Muscle of arm (tissue), 14 donors: Measurements from ENCODE around the gene AK3. TPM values are rescaled to one million over a fixed set of nuclear protein-coding genes. Genes with fewer than 3 reads are reported as not detected.
A peak's percentile ranks its signal among the peaks of the same experiment; 100 is the strongest.
"Not testable (repeated sequence)": the region's sequence is repeated elsewhere in the genome, so short reads cannot be mapped to it uniquely, and the experiment has no call there.

Experiments
- DNase-seq: peaks from one replicate; pipeline ENCODE4 v3.0.0-alpha.2; 2013
- long read RNA-seq, 11 donors: transcript quantifications; one replicate each; lab custom pipeline, GENCODE V29; 2026
- polyA plus RNA-seq, 12 donors: library from polyadenylated mRNA; unstranded; fragments of 120-200 nt; gene quantifications; one replicate each; pipeline ENCODE4 v1.2.1, GENCODE V29; 2013; ENCODE audit not compliant: insufficient read length in 12 of 12

The AK3 gene
- 10 to 100 TPM in 11 of 12 donors, not detected in 1; 39.5 to 61.5 (median 47.4) TPM for polyA plus RNA-seq
- long read RNA-seq, donor 1, transcript AK3-202 (5 exons, 2,736 nt), result major isoform, 24 of 29 reads
- long read RNA-seq, donor 1, partial matches to known transcripts, result 5 of 29 reads
- long read RNA-seq, donor 1, other reads (novel, unspliced or antisense), result 0 of 29 reads
- long read RNA-seq, donor 2, transcript AK3-202 (5 exons, 2,736 nt), result major isoform, 31 of 33 reads
- long read RNA-seq, donor 2, partial matches to known transcripts, result 0 of 33 reads
- long read RNA-seq, donor 2, other reads (novel, unspliced or antisense), result 0 of 33 reads
- long read RNA-seq, donor 3, transcript AK3-202 (5 exons, 2,736 nt), result major isoform, 9 of 9 reads
- long read RNA-seq, donor 3, partial matches to known transcripts, result 0 of 9 reads
- long read RNA-seq, donor 3, other reads (novel, unspliced or antisense), result 0 of 9 reads
- long read RNA-seq, donor 4, full-length matches to known transcripts, result 9 of 9 reads
- long read RNA-seq, donor 4, partial matches to known transcripts, result 0 of 9 reads
- long read RNA-seq, donor 4, other reads (novel, unspliced or antisense), result 0 of 9 reads
- long read RNA-seq, donor 5, result 0 reads
- long read RNA-seq, donor 6, transcript AK3-202 (5 exons, 2,736 nt), result major isoform, 12 of 12 reads
- long read RNA-seq, donor 6, partial matches to known transcripts, result 0 of 12 reads
- long read RNA-seq, donor 6, other reads (novel, unspliced or antisense), result 0 of 12 reads
- long read RNA-seq, donor 7, transcript AK3-202 (5 exons, 2,736 nt), result major isoform, 16 of 16 reads
- long read RNA-seq, donor 7, partial matches to known transcripts, result 0 of 16 reads
- long read RNA-seq, donor 7, other reads (novel, unspliced or antisense), result 0 of 16 reads
- long read RNA-seq, donor 8, full-length matches to known transcripts, result 30 of 35 reads
- long read RNA-seq, donor 8, partial matches to known transcripts, result 5 of 35 reads
- long read RNA-seq, donor 8, other reads (novel, unspliced or antisense), result 0 of 35 reads
- long read RNA-seq, donor 9, transcript AK3-202 (5 exons, 2,736 nt), result major isoform, 18 of 30 reads
- long read RNA-seq, donor 9, partial matches to known transcripts, result 12 of 30 reads
- long read RNA-seq, donor 9, other reads (novel, unspliced or antisense), result 0 of 30 reads
- long read RNA-seq, donor 10, transcript AK3-202 (5 exons, 2,736 nt), result major isoform, 14 of 14 reads
- long read RNA-seq, donor 10, partial matches to known transcripts, result 0 of 14 reads
- long read RNA-seq, donor 10, other reads (novel, unspliced or antisense), result 0 of 14 reads
- long read RNA-seq, donor 11, transcript AK3-202 (5 exons, 2,736 nt), result major isoform, 19 of 19 reads
- long read RNA-seq, donor 11, partial matches to known transcripts, result 0 of 19 reads
- long read RNA-seq, donor 11, other reads (novel, unspliced or antisense), result 0 of 19 reads

DNA sequence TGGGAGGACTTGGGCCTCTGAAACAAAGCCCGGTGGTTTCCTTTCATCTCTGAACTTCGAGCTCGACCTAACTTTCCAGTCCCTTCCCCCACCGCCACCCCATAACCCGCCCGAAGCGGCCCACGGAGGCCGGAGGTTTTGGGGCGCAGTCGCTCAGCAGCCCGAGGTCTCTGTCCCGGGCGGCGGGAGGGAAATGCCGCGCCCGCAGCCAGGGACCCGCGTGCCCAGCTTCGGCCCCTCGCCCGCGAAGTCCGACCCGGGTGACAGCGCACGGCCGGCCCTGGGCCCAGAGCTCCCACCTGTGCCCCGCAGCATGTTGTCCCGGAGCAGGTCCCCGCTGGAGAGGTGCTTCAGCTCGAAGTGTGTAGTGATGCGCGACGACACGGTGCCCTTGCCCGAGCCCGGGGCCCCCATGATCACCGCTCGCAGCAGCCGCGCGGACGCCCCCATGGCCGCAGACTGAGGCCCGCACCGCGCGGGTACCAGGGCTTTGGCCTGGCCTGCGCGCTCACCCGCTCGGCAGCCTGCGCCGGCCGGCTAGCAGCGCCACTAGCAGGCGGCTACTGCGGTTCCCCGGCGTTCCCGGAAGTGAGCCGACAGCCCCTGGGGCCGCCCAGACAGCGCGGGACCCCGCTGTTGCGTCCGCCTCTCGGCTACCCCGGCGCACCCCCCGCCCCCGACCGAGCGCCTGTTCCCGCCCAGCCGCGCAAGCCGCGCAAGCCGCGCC, at the start of gene AK3:
TSS of gene AK3 (minus strand) at position 565 of the 727 bp plus-strand sequence. CDS start at position 450, 115 bp downstream.
- DNase-seq, result peak; percentile 85

- DNase-seq, result no peak
Observed at GRCh38 chr9:4788703-4789102, 47.7 kb upstream of the AK3 start.

DNA sequence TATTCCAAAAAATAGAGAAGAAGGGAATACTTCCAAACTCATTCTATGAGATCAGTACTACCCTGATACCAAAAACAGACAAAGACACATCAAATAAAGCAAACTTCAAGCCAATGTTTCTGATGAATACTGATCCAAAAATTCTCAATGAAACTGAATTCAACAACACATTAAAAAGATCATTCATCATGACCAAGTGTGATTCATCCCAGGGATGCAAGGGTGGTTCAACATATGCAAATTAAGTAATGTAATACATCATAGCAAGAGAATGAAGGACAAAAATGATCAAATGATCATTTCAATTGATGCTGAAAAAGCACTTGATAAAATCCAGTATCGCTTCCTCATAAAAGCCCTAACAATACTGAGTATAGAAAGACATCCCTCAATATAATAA, 46.9 kb upstream of the AK3 start:
- DNase-seq, result no peak

DNA sequence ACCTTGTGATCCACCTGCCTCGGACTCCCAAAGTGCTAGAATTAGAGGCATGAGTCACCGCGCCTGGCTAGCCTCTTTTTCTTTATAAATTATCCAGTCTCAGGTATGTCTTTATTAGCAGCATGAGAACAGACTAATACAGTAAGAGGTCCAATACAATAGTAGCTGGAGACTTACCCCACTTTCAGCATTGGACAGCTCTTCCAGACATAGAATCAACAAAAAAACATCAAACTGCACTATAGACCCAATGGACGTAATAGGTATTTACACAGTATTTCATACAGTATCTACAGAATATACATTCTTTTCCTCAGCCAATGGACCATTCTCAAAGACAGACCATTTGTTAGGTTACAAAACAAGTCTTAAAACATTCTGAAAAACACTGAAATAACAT, 45.6 kb upstream of the AK3 start:
- no peak for DNase-seq

GRCh38 chr9:4784403-4784802, 43.4 kb upstream of the AK3 start:
- no peak for DNase-seq

DNA sequence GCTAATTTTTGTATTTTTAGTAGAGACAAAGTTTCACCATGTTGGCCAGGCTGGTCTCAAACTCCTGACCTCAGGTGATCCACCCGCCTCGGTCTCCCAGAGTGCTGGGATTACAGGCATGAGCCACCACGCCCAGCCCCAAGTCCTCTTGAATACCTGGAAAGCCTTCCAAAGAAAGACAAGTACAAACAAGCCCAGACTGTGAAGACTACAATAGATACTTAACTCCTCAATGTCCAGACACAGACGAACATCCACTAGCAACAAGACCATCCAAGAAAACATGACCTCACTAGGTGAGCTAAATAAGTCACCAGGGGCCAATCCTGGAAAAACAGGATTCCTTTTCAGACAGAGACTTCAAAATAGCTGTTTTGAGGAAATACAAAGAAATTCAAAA, 42.2 kb upstream of the AK3 start:
- DNase-seq, result not testable (repeated sequence)

DNA sequence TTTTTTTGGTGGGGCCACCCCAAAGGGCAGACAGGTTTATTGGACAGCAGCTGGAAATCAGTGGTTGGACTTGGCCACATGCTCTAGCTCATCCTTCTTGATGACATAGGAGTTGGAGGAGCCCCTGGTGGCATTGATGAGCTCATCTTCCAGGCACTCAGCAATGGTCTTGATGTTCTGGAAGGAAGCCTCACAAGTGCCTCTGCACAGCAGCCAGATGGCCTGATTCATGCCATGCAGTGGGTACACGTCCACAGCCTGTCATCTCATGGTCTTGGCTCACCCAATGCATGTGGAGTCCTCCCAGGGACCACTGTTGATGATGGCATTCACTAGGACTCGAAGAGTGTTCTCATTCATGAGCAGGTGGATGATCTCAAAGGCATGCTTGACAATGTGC, 40.4 kb upstream of the AK3 start:
- no peak for DNase-seq

GRCh38 chr9:4780651-4781050, 39.6 kb upstream of the AK3 start:
- no peak for DNase-seq

DNA sequence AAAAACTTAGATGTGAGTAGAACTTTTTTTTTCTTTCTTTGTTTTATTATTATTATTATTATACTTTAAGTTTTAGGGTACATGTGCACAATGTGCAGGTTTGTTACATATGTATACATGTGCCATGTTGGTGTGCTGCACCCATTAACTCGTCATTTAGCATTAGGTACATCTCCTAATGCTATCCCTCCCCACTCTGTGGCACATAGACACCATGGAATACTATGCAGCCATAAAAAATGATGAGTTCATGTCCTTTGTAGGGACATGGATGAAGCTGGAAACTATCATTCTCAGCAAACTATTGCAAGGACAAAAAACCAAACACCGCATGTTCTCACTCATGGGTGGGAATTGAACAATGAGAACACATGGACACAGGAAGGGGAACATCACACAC, 34.0 kb upstream of the AK3 start:
- not testable (repeated sequence) for DNase-seq

GRCh38 chr9:4774209-4774608, 33.2 kb upstream of the AK3 start:
- no peak for DNase-seq

- no peak for DNase-seq
Observed at GRCh38 chr9:4771788-4772187, 30.8 kb upstream of the AK3 start.

DNA sequence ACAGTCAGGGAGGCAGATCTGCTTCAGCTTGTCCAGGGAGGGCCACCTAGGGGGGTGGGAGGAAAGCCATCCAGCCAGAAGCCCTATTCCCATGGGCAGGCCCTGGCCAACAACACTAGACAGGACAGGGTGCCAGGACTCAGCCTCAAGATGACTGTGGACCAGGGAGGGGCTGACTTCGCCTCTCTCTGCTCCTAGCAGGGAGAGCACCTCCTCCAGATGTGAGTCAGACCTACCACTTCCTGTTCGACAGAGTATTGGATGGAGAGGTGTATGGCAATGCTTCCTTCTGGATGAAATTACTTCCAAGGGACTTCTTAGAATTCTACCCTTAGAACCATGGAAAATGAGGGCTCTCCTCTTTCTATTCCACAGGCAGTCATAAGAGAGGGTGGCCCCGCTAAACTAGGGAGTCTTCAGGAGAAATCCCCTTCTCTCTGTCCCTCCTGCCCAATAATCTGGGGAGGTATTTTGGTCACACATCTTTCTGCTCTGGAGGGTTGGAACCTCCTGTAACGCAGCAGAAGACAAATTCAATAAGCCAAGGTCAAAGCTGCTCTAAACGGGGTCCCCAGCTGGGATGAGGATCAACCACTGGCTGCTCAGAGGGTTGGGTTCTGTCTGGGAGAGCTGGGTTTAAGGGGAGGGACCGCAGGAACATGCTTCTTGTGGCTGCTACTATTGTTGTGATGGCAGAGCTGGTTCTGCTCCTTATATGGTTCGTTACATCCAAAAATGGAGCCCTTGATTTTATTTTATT, 28.5 kb upstream of the AK3 start:
- no peak for DNase-seq

DNA sequence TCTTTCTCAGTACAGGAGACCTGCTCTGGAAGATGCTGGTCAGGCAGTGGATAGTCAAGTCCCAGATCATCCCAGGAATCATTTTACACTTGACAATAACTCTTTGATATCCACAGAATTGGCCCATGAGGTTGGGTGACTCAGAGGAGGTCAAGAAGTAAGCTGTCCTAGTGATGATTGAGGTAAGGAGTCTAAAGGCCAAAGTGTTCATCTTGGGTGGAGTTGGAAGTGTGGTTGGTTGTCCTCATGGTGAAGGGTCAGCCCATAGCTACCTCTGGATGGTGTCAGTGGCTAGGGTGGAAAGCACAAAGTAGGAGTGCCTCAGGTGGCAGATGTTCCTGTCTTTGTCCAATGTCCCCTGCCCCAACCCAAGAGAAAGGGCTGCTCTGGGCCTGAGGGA, 27.7 kb upstream of the AK3 start:
- DNase-seq, result no peak

DNA sequence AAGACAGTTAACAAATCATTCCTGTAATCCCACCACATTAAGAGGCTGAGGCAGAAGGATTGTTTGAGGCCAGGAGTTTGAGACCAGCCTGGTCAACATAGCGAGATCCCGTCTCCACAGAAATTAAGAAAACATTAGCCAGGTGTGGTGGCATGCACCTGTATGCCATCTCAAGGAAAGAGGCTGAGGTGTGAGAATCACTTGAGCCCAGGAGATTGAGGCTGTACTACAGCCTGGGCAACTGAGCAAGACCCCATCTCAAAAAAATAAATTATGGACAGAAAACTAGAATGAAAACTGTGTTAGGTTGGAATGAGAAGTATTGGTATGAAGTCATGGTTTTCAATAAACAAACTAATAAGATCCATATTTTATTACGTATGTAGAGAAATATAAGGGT, 23.0 kb upstream of the AK3 start:
- DNase-seq, result no peak

GRCh38 chr9:4762886-4763541, 22.0 kb upstream of the AK3 start:
- no peak for DNase-seq

GRCh38 chr9:4762108-4762885, 21.3 kb upstream of the AK3 start:
- peak; percentile 76 for DNase-seq

DNA sequence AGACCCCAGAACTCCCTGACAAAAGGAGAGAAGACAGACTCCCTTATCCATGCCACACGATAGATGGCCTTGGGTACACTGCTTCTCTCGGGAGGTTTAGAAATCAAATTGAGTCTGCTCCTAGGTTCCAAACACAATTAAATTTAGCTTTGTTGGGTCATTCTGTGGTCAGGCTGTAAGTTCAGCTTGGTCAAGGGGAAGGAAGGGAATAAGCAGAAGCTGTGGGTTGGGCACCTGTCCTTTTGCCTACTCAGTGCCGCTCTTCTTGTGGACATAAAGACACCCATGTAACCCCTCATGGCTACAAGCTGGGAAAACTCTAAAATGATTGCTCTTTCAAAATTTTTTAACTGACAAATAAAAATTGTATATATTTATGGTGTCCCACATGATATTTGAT, 19.1 kb upstream of the AK3 start:
- DNase-seq, result no peak

GRCh38 chr9:4756420-4756819, 15.4 kb upstream of the AK3 start:
- DNase-seq, result no peak
